K562 (cell line): Measurements from ENCODE around the gene PRKCE.

Experiments used
- CBX2 ChIP-seq: fragments of 200-600 bp; sonication (generic); IDR thresholded peaks from one replicate; pipeline ENCODE4 v1.6.1; 2012; ENCODE audit warnings: mild to moderate bottlenecking, low read length, inconsistent platforms; ENCODE audit not compliant: insufficient read depth, poor library complexity, severe bottlenecking
- CHD2 ChIP-seq: IDR thresholded peaks from 2 replicates; pipeline ENCODE4 v1.6.1; 2011; ENCODE audit warnings: low read depth, low read length
- CTCF ChIP-seq, 3 experiments: IDR thresholded peaks in 2 of 3; conservative IDR thresholded peaks in 1 of 3; 2 replicates each; pipeline ENCODE4 v1.5.1; 2011 to 2012; ENCODE audit warnings: low read length in 3 of 3, mild to moderate bottlenecking in 3 of 3, control low read depth in 2 of 3, improper control_type of control experiment in 1 of 3, inconsistent platforms in 1 of 3, low read depth in 1 of 3, mixed read lengths in 1 of 3, moderate library complexity in 1 of 3; ENCODE audit not compliant: insufficient read depth in 2 of 3
- ELF4 ChIP-seq: fragments of 450-650 bp; formaldehyde crosslinking; IDR thresholded peaks from 2 replicates; pipeline ENCODE4 v1.4.0; 2022; ENCODE audit warnings: missing genetic modification characterization
- EP300 ChIP-seq: IDR thresholded peaks from 2 replicates; pipeline ENCODE4 v1.6.1; 2012; ENCODE audit warnings: low read length, improper control_type of control experiment
- ESRRA ChIP-seq: fragments of 450-650 bp; IDR thresholded peaks from 2 replicates; pipeline ENCODE4 v1.6.1; 2014; ENCODE audit warnings: low read depth, mild to moderate bottlenecking, moderate library complexity, borderline replicate concordance
- HNRNPK ChIP-seq: fragments of 200-400 bp; formaldehyde crosslinking; IDR thresholded peaks from one replicate; pipeline ENCODE4 v1.6.1; 2018; ENCODE audit warnings: mild to moderate bottlenecking, low read depth, low read length; ENCODE audit not compliant: poor library complexity, severe bottlenecking
- JUN ChIP-seq, 2 experiments: sonication (generic) in 1 of 2; formaldehyde crosslinking in 1 of 2; IDR thresholded peaks; 2 replicates each; pipeline versions ENCODE4 v1.6.1 to v1.8.0; 2012 to 2022; ENCODE audit warnings: borderline replicate concordance in 2 of 2, mild to moderate bottlenecking in 2 of 2, improper control_type of control experiment in 1 of 2, low read depth in 1 of 2, low read length in 1 of 2, missing genetic modification reagents in 1 of 2
- NFE2 ChIP-seq: IDR thresholded peaks from 2 replicates; pipeline ENCODE4 v1.6.1; 2014; ENCODE audit warnings: antibody characterized with exemption, low read depth
- RBM14 ChIP-seq: fragments of 200-400 bp; formaldehyde crosslinking; IDR thresholded peaks from 2 replicates; pipeline ENCODE4 v1.6.1; 2018; ENCODE audit warnings: low read depth, mild to moderate bottlenecking, low read length, moderate library complexity, borderline replicate concordance; ENCODE audit not compliant: insufficient read depth
- SMARCB1 ChIP-seq: IDR thresholded peaks from 2 replicates; pipeline ENCODE4 v1.6.1; 2011; ENCODE audit warnings: improper control_type of control experiment, low read depth; ENCODE audit not compliant: insufficient read length
- ZFPM2 ChIP-seq: fragments of 250-450 bp; sonication (Bioruptor Pico); IDR thresholded peaks from 2 replicates; pipeline ENCODE4 v1.5.1; 2022; ENCODE audit warnings: mild to moderate bottlenecking
- TF ChIP-seq, protein P1 (sequence below), 2 experiments: fragments of 450-650 bp; formaldehyde crosslinking in 1 of 2; IDR thresholded peaks; 2 replicates each; pipeline versions ENCODE4 v1.4.0 to v1.6.1; 2014 to 2020; ENCODE audit warnings: mild to moderate bottlenecking in 2 of 2, borderline replicate concordance in 1 of 2, low read depth in 1 of 2
- TF ChIP-seq, protein P2 (sequence below): sonication (generic); formaldehyde crosslinking; IDR thresholded peaks from 2 replicates; pipeline ENCODE4 v1.8.1; 2022; ENCODE audit warnings: missing genetic modification reagents

GRCh38 chr2:46193855-46194254, 542.4 kb downstream of the PRKCE start:
- TF ChIP-seq JUN (IDR thresholded peaks at IDR 0.05; ENCODE audit: borderline replicate concordance, low read depth, low read length) (no peak), JUN (CRISPR knock-in tag; IDR thresholded peaks at IDR 0.05; ENCODE audit: borderline replicate concordance) (no peak), ESRRA (no peak), NFE2 (no peak), CHD2 (no peak), CBX2 (no peak), CTCF (IDR thresholded peaks at IDR 0.05 in 2 of 3, conservative IDR thresholded peaks at IDR 0.05 in 1 of 3; ENCODE audit: insufficient read depth in 2 of 3, low read depth in 1 of 3, low read length in 3 of 3) (no peak), HNRNPK (no peak), ZFPM2 (CRISPR knock-in tag) (no peak), RBM14 (no peak), ELF4 (CRISPR knock-in tag) (no peak), EP300 (no peak), SMARCB1 (no peak)
- TF ChIP-seq, protein P1, sequence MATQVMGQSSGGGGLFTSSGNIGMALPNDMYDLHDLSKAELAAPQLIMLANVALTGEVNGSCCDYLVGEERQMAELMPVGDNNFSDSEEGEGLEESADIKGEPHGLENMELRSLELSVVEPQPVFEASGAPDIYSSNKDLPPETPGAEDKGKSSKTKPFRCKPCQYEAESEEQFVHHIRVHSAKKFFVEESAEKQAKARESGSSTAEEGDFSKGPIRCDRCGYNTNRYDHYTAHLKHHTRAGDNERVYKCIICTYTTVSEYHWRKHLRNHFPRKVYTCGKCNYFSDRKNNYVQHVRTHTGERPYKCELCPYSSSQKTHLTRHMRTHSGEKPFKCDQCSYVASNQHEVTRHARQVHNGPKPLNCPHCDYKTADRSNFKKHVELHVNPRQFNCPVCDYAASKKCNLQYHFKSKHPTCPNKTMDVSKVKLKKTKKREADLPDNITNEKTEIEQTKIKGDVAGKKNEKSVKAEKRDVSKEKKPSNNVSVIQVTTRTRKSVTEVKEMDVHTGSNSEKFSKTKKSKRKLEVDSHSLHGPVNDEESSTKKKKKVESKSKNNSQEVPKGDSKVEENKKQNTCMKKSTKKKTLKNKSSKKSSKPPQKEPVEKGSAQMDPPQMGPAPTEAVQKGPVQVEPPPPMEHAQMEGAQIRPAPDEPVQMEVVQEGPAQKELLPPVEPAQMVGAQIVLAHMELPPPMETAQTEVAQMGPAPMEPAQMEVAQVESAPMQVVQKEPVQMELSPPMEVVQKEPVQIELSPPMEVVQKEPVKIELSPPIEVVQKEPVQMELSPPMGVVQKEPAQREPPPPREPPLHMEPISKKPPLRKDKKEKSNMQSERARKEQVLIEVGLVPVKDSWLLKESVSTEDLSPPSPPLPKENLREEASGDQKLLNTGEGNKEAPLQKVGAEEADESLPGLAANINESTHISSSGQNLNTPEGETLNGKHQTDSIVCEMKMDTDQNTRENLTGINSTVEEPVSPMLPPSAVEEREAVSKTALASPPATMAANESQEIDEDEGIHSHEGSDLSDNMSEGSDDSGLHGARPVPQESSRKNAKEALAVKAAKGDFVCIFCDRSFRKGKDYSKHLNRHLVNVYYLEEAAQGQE (IDR thresholded peaks at IDR 0.05; ENCODE audit: borderline replicate concordance): no peak
- TF ChIP-seq, protein P1 (CRISPR knock-in tag; IDR thresholded peaks at IDR 0.05; ENCODE audit: low read depth): no peak
- TF ChIP-seq, protein P2, sequence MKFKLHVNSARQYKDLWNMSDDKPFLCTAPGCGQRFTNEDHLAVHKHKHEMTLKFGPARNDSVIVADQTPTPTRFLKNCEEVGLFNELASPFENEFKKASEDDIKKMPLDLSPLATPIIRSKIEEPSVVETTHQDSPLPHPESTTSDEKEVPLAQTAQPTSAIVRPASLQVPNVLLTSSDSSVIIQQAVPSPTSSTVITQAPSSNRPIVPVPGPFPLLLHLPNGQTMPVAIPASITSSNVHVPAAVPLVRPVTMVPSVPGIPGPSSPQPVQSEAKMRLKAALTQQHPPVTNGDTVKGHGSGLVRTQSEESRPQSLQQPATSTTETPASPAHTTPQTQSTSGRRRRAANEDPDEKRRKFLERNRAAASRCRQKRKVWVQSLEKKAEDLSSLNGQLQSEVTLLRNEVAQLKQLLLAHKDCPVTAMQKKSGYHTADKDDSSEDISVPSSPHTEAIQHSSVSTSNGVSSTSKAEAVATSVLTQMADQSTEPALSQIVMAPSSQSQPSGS (CRISPR knock-in tag): no peak
